Left cardiac atrium (tissue), 4 donors: ENCODE data around the gene ACER1. TPM values are rescaled to one million over a fixed set of nuclear protein-coding genes. Genes with fewer than 3 reads are reported as not detected.
"Not testable (repeated sequence)": the region's sequence is repeated elsewhere in the genome, so short reads cannot be mapped to it uniquely, and the experiment has no call there.

Experiments used
- ATAC-seq, 2 donors: fragments of 200-7000 bp; cut with Tn5 transposase; one replicate each; pipeline ENCODE4 v1.9.1; 2020; ENCODE audit warnings: mild to moderate bottlenecking in 2 of 2, moderate library complexity in 2 of 2
- DNase-seq: peaks from one replicate; pipeline ENCODE4 v3.0.0-alpha.2; 2020
- intact Hi-C, 2 donors: fragments of 100-400 bp; cut with DNase I; formaldehyde crosslinking; loops; one replicate each; pipeline versions ENCODE4 v1.14.1 to v1.15.1; 2022 to 2023
- total RNA-seq, 2 donors: library from RNA; stranded (reverse); fragmentation: NEBNext Ultra II Directional; extraction: Animal tissue kit (Norgen Biotek cat#: 25700); gene quantifications; one replicate each; pipeline ENCODE4 v1.2.1, GENCODE V29; 2021
- donor health status: DM: no; HTN: yes; CAD: no.
- donor health status: DM: no; HTN: yes; CAD: no; lungs with severe emphysema.
- donor health status: DM: yes; HTN: yes; CAD: no.
- donor health status: Dilated cardiomyopathy.

ACER1 gene
- total RNA-seq, 2 donors from 2014 or later: not detected

- intact Hi-C loops: no loop called here
- ATAC-seq (no peak), DNase-seq (no peak)
Observed at GRCh38 chr19:6359568-6360341, 26.3 kb upstream of the ACER1 start.

GRCh38 chr19:6358003-6358402 lies 24.6 kb upstream of the ACER1 start:
- intact Hi-C loops: no loop called here
- ATAC-seq: no peak
- DNase-seq: no peak

- no peak for ATAC-seq
- intact Hi-C loops: no loop called here
- no peak for DNase-seq
Observed at GRCh38 chr19:6357174-6357573, 23.8 kb upstream of the ACER1 start.

GRCh38 chr19:6355321-6356040 lies 22.1 kb upstream of the ACER1 start:
- DNase-seq, ATAC-seq, intact Hi-C loops: not testable (repeated sequence)

GRCh38 chr19:6354098-6354674 lies 20.8 kb upstream of the ACER1 start:
- ATAC-seq: no peak
- DNase-seq: no peak
- intact Hi-C loops: no loop called here

GRCh38 chr19:6352381-6353165 lies 19.2 kb upstream of the ACER1 start:
- DNase-seq (no peak), ATAC-seq (no peak)
- intact Hi-C loops: no loop called here

- intact Hi-C loops: no loop called here
- DNase-seq: no peak
- no peak for ATAC-seq
Observed at GRCh38 chr19:6350688-6351087, 17.3 kb upstream of the ACER1 start.

GRCh38 chr19:6349271-6349670 lies 15.9 kb upstream of the ACER1 start:
- ATAC-seq, intact Hi-C loops, DNase-seq: not testable (repeated sequence)

- no peak for ATAC-seq
- no peak for DNase-seq
- intact Hi-C loops: no loop called here
Observed at GRCh38 chr19:6343462-6343861, 10.1 kb upstream of the ACER1 start.

GRCh38 chr19:6340493-6341201 lies 7.2 kb upstream of the ACER1 start:
- no peak for ATAC-seq

GRCh38 chr19:6334490-6335285 lies 1.3 kb upstream of the ACER1 start:
- DNase-seq: no peak
- intact Hi-C loops: no loop called here
- ATAC-seq: no peak

More at GRCh38 chr19:6340493-6341201, 7.2 kb upstream of the ACER1 start:
- intact Hi-C loops: no loop called here
- no peak for DNase-seq

- no peak for DNase-seq
- ATAC-seq: no peak
- intact Hi-C loops: no loop called here
Observed at GRCh38 chr19:6326815-6327214, 6.6 kb downstream of the ACER1 start.

GRCh38 chr19:6325614-6326013 lies 7.8 kb downstream of the ACER1 start:
- ATAC-seq (no peak), DNase-seq (no peak)
- intact Hi-C loops: no loop called here

GRCh38 chr19:6324757-6325156 lies 8.7 kb downstream of the ACER1 start:
- no peak for DNase-seq
- ATAC-seq: no peak
- intact Hi-C loops: no loop called here

- DNase-seq (no peak), ATAC-seq (no peak)
- intact Hi-C loops: no loop called here
Observed at GRCh38 chr19:6322284-6322683, 11.1 kb downstream of the ACER1 start.

- DNase-seq: no peak
- intact Hi-C loops: no loop called here
- ATAC-seq: no peak
Observed at GRCh38 chr19:6319376-6319775, 14.0 kb downstream of the ACER1 start.

GRCh38 chr19:6318772-6319171 lies 14.6 kb downstream of the ACER1 start:
- DNase-seq: no peak

GRCh38 chr19:6315646-6316045 lies 17.8 kb downstream of the ACER1 start:
- ATAC-seq, DNase-seq, intact Hi-C loops: not testable (repeated sequence)

More at GRCh38 chr19:6318772-6319171, 14.6 kb downstream of the ACER1 start:
- ATAC-seq: no peak
- intact Hi-C loops: no loop called here
